ENCODE results near the gene NOS1AP.
"Not testable (repeated sequence)": the region's sequence is repeated elsewhere in the genome, so short reads cannot be mapped to it uniquely, and the experiment has no call there.

Gene NOS1AP

GRCh38 chr1:162059721-162060120, 9.8 kb upstream of the NOS1AP start:
- DNase-seq (ENCODE audit: low spot score), result no peak

DNA sequence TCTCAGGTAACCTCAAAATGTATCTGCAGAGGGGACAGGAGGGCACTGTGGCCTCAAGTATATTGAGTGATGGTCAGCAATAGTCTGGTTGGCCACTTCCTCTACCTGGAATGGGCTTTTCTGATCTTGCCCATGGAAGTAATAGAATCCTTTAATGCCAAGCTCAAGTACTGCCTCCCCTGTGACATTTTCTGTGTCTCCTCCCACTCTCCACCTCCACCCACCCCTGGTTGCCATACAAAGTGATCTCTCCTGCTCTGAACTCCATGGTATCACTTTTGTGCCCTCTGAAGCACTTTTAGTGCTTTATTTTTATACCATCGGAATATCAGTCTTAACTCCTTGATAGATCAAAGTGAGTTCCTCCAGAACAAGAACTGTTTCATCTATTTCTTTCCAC, 9.2 kb upstream of the NOS1AP start:
- DNase-seq (ENCODE audit: low spot score), result no peak

GRCh38 chr1:162062542-162063015, 6.9 kb upstream of the NOS1AP start:
- no peak for DNase-seq (ENCODE audit: low spot score)

- no peak for DNase-seq (ENCODE audit: low spot score)
Observed at GRCh38 chr1:162065016-162065415, 4.5 kb upstream of the NOS1AP start.

- not testable (repeated sequence) for DNase-seq (ENCODE audit: low spot score)
Observed at GRCh38 chr1:162066836-162067235, 2.7 kb upstream of the NOS1AP start.

- no peak for DNase-seq (ENCODE audit: low spot score)
Observed at GRCh38 chr1:162067466-162067865, 2.0 kb upstream of the NOS1AP start.

- DNase-seq (ENCODE audit: low spot score), result no peak
Observed at GRCh38 chr1:162068301-162068700, 1.2 kb upstream of the NOS1AP start.

- DNase-seq (ENCODE audit: low spot score), result no peak
Observed at GRCh38 chr1:162070094-162070748, 730 bp downstream of the NOS1AP start.

DNA sequence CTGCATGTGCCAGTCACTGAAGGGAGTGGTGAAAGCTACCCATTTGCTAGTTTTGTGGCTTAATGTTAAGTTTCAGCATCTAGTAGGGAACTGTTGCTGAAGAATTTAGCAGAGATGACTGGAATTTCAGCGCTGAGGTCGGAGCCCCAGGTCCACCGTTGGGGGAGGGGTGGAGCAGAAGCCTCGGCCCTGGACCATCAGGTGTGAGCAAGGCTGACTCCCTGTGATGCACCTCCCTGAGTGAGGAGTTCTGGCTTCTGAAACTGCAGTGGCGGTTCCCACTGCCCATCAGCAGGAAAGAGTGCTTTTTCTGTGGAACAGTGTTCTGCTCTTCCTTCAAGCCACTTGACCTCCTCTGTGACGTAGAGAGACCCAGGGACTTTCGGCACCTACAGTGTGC, 1.3 kb downstream of the NOS1AP start:
- no peak for DNase-seq (ENCODE audit: low spot score)

DNA sequence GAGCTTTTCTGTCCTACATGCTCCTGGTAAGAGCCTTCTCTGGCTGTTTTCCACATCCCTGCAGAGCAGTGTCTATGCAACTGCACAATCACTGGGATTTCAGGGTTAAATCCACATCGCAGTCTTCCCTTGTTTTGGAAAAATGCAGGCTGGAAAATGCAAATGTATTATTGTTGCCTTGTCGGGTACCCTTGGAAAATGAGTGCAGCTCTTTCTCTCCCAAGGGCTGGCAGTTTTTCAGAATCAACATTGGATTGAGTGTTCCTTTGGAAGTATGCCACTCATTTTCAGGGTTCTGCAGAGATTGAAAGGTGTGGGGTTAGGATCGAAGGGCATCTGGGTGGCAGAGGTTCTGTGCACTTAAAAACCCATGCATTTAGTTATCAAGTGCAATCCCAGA, 3.2 kb downstream of the NOS1AP start:
- DNase-seq (ENCODE audit: low spot score), result no peak

- peak; percentile 91 for DNase-seq (ENCODE audit: low spot score)
Observed at GRCh38 chr1:162074276-162075005, 5.0 kb downstream of the NOS1AP start.

DNA sequence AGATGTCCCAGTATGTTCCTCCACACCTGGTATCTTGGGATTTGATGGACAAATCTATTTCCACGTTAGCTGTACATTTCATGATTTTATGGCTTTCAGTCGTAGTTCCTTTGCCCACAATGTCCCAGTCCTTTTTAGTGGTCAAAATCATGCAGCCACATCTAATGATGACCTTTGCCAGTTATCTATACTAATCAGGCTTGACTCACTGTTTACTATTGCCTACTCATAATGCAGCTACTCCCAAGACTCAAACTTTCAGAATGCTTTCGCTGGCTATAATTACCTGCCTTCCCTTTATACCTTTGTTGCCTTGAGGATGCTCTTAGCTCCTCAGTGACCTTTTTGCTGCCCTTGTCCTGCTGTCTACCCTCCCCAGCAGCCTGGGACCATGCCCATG, 6.4 kb downstream of the NOS1AP start:
- DNase-seq (ENCODE audit: low spot score), result peak; percentile 75

- DNase-seq (ENCODE audit: low spot score), result no peak
Observed at GRCh38 chr1:162077648-162078299, 8.3 kb downstream of the NOS1AP start.

DNA sequence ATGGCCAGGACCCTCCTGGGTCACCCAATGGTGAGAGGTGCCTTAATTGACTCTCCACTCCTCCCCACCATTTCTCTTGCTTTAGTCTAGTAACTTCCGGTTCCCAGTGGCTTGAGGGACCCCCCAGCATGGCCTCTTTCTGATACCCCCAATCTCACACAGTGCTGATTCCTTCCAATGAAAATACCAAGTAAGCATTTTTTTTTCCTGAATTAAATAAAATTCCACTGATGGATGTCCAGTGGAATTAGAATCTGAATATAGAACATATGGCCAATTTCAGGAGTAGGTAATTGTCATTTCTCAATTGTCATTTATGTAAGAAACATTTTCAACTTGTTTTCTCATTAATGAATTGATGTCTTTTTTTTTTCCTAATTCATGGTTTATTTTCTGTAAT, 9.5 kb downstream of the NOS1AP start:
- no peak for DNase-seq (ENCODE audit: low spot score)

- DNase-seq (ENCODE audit: low spot score), result no peak
Observed at GRCh38 chr1:162080472-162081015, 11.1 kb downstream of the NOS1AP start.

GRCh38 chr1:162081316-162081715, 11.8 kb downstream of the NOS1AP start:
- DNase-seq (ENCODE audit: low spot score), result peak; percentile 60

DNA sequence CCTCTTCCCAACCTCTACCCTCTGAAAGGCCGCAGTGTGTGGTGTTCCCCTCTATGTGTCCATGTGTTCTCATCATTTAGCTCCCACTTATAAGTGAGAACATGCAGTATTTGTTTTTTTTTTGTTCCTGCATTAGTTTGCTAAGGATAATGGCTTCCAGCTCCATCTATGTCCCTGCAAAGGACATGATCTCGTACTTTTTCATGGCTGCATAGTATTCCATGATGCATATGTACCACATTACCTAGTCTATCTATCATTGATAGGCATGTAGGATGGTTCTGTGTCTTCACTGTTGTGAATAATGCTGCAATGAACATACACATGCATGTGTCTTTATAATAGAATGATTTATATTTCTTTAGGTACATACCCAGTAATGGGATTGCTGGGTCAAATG, 12.6 kb downstream of the NOS1AP start:
- not testable (repeated sequence) for DNase-seq (ENCODE audit: low spot score)

- no peak for DNase-seq (ENCODE audit: low spot score)
Observed at GRCh38 chr1:162083273-162083672, 13.8 kb downstream of the NOS1AP start.

DNA sequence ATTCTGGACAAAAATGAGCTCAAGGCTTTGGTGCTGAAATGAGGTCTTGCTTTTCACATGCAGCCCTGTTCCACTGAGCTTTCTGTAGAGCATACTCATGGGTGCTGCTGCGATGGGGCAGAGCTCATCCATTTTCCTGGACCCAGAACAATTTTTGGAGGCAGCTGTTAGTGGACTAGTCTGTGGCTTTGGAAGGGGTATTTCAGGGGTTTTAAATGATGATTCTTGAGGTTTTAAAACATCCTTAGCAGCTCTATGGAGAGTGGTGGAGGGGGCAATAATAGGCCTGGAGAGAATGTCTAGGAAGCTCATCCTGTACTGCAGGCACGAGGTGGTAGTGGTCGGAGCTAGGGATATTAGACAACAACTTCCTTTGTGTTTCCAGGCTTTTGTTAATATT, 16.5 kb downstream of the NOS1AP start:
- no peak for DNase-seq (ENCODE audit: low spot score)

DNA sequence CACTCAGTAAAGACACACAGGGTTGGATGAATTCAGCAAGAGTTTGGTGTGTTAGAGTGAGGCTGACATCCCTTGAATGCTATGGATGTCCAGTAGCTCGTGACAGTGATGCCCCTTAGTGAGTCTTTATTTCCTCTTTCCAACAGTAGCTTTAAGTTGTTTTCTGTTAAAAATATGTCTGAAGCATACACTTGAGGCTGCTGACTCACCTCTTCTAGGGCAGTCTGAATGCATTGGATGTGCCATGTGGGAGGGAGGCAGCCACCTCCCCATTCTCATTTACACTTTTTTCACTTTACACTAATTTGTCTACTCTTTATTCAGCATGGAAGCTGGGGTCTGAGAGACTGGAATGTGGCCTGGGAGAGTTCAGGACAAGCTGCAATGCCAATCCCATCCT, 17.6 kb downstream of the NOS1AP start:
- no peak for DNase-seq (ENCODE audit: low spot score)

DNA sequence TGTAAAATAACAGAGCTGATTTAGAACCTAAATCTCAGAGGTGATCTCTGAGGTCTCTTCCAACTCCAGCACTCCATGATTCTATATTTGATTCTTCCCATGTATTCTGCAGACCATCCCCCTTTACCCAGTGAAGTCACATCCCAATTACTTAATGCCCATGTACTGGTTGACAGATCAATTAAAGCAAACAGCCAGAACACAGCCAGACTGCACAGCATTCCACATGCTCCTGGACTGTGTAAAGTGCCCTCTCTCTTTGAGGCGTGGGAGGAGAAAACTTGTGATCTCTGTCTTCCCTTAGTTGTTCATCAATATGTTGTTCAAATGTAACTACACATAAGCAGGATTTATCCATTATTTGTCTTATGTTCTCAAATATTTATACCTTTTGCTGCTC, 18.1 kb downstream of the NOS1AP start:
- no peak for DNase-seq (ENCODE audit: low spot score)

- DNase-seq (ENCODE audit: low spot score), result no peak
Observed at GRCh38 chr1:162088281-162088969, 18.9 kb downstream of the NOS1AP start.

Measured in LoVo (cell line).